Thyroid gland (tissue), 4 donors: ENCODE data around the gene AKT1.

Source experiments
- POLR2A ChIP-seq, 2 donors: fragments of 450-650 bp; IDR thresholded peaks; one replicate each; pipeline ENCODE4 v1.6.1; 2017; ENCODE audit warnings: antibody characterized with exemption in 2 of 2, mild to moderate bottlenecking in 2 of 2, moderate library complexity in 1 of 2
- TF ChIP-seq, protein P1 (sequence below), 6 experiments: fragments of 200-600 bp in 3 of 6; fragments of 450-650 bp in 3 of 6; sonication (generic) in 3 of 6; IDR thresholded peaks; one replicate each; pipeline ENCODE4 v1.5.1; 2016 to 2019; ENCODE audit warnings: antibody characterized with exemption in 6 of 6, mild to moderate bottlenecking in 2 of 6, inconsistent platforms in 1 of 6, moderate library complexity in 1 of 6

DNA sequence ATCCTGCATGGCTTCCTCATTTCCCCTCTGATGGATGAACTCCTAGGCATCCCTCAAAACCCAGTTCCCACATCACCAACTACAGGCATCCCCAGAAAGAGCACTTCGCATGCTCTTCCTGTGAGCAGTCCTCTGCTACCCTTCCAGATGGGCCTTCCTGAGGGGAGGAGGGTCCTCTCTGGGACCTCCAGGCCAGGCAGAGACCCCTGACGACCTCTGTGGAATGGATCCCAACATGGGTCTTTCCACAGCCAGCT, 1.9 kb downstream of the AKT1 start:
- TF ChIP-seq, protein P1, sequence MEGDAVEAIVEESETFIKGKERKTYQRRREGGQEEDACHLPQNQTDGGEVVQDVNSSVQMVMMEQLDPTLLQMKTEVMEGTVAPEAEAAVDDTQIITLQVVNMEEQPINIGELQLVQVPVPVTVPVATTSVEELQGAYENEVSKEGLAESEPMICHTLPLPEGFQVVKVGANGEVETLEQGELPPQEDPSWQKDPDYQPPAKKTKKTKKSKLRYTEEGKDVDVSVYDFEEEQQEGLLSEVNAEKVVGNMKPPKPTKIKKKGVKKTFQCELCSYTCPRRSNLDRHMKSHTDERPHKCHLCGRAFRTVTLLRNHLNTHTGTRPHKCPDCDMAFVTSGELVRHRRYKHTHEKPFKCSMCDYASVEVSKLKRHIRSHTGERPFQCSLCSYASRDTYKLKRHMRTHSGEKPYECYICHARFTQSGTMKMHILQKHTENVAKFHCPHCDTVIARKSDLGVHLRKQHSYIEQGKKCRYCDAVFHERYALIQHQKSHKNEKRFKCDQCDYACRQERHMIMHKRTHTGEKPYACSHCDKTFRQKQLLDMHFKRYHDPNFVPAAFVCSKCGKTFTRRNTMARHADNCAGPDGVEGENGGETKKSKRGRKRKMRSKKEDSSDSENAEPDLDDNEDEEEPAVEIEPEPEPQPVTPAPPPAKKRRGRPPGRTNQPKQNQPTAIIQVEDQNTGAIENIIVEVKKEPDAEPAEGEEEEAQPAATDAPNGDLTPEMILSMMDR (IDR thresholded peaks at IDR 0.05), result no peak
- no peak for TF ChIP-seq POLR2A (IDR thresholded peaks at IDR 0.05)
